Activated CD4-positive, alpha-beta T cell treated with anti-CD3 and anti-CD28 coated beads, Interleukin-2, amount 10 ng/mL, durations not matched to agents 7 days and 5 days (primary cell): ENCODE results near the gene SNCA. TPM values are rescaled to one million over a fixed set of nuclear protein-coding genes. Genes with fewer than 3 reads are reported as not detected.
A peak's percentile ranks its signal among the peaks of the same experiment; 100 is the strongest.

Experiments used
- CTCF ChIA-PET: fragments of 350-600 bp; sonication (Branson Sonifier 250); formaldehyde crosslinking; loops from one replicate; lab custom pipeline; 2021; ENCODE audit warnings: antibody characterized with exemption; lab: Charles Lee
- POLR2A ChIA-PET: fragments of 350-600 bp; sonication (Branson Sonifier 250); formaldehyde crosslinking; loops from one replicate; lab custom pipeline; 2021; ENCODE audit warnings: antibody characterized with exemption; lab: Charles Lee
- DNase-seq: peaks from one replicate; pipeline ENCODE4 v3.0.0-alpha.2; 2020
- H3K27ac Mint-ChIP-seq: one replicate; pipeline ENCODE4 v1.8.0; 2021; ENCODE audit warnings: mild to moderate bottlenecking, moderate library complexity, mixed read lengths
- H3K27me3 Mint-ChIP-seq: one replicate; pipeline ENCODE4 v1.8.0; 2021; ENCODE audit warnings: mixed read lengths
- H3K36me3 Mint-ChIP-seq: one replicate; pipeline ENCODE4 v1.8.0; 2021; ENCODE audit warnings: low read depth, mixed read lengths
- H3K4me1 Mint-ChIP-seq: one replicate; pipeline ENCODE4 v1.8.0; 2021; ENCODE audit warnings: mixed read lengths
- H3K4me3 Mint-ChIP-seq: one replicate; pipeline ENCODE4 v1.8.0; 2021; ENCODE audit warnings: mild to moderate bottlenecking, moderate library complexity, mixed read lengths
- H3K9me3 Mint-ChIP-seq: one replicate; pipeline ENCODE4 v1.8.0; 2021; ENCODE audit warnings: mixed read lengths
- total RNA-seq, 2 experiments: library from RNA; stranded (reverse); gene quantifications; one replicate each; pipeline ENCODE4 v1.2.3, GENCODE V29; 2021

Gene SNCA
- 1 to 10 TPM; 4.6 to 4.7 TPM for total RNA-seq

DNA sequence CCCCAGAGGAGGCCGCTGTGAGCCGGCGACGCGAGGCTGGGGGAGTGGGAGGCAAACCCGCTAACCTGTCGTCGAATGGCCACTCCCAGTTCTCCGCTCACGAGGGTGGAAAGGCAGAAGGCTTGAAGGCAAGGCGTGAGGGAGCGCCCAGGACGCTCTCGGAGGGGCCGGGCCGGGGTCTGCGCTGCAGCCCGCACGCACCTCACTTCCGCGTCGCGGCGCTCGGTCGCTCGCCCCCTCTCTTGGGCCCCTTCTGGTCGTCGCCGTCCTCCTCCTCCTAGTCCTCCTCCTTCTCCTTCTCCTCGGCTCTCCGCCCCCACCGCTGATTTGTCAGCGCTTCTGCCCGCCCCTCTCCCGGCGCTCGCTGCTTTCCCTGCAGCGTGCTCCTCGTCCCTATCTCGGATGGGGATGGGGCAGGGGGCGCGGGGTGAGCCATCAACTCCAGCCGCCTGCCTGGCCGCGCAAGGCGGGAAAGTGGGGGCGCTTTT lies at the start of gene SNCA:
Gene SNCA (minus strand): TSS at position 265 of the 488 bp plus-strand sequence. CDS start 1,494 bp downstream, outside the sequence.
- Mint-ChIP-seq H3K36me3 (peaks cover 3% of the 10 kb centered on the region), H3K4me3 (peak within 1 kb of the TSS; percentile 75), H3K27me3 (peaks cover 63% of the 10 kb centered on the region), H3K9me3 (no peaks in the 10 kb centered on the region), H3K4me1 (peaks cover 31% of the 10 kb centered on the region), H3K27ac (no peak within 1 kb of the TSS)
- ChIA-PET POLR2A (no interaction called here), CTCF (no interaction called here)
- peak; percentile 46 for DNase-seq

GRCh38 chr4:89879215-89879614 lies 42.3 kb upstream of the SNCA start:
- POLR2A ChIA-PET, result no interaction called here
- H3K9me3 Mint-ChIP-seq, result no peaks in the 10 kb centered on the region
- CTCF ChIA-PET, result interaction anchor here (0.9 kb wide), 1 partner anchor 8 kb away, joined by 3 read pairs; no protein-coding TSS in a partner anchor
- DNase-seq, result no peak
- H3K27me3 Mint-ChIP-seq, result no peaks in the 10 kb centered on the region
- no peak overlapping the region for H3K4me3 Mint-ChIP-seq
- no peaks in the 10 kb centered on the region for H3K36me3 Mint-ChIP-seq
- H3K27ac Mint-ChIP-seq, result no peak overlapping the region
- no peaks in the 10 kb centered on the region for H3K4me1 Mint-ChIP-seq

DNA sequence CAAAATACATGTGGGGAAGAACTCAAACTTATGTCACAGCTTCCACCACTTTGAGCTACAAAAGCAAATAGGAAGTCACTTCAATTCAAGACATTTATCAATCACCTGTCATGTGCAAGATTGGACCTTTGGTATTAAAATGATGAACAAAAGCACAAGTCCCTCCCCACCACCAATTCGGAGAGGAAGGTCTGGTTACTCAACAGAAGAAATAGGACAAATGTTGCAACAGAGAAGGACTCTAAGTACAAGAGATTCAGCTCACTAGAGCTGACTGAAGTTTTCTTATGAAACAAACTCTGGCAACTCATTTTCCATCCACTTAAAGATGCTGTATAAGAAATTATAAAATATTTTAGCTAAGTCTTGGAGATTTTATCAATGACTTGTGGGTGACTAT lies 41.6 kb upstream of the SNCA start:
- POLR2A ChIA-PET, result no interaction called here
- DNase-seq, result no peak
- no peaks in the 10 kb centered on the region for H3K9me3 Mint-ChIP-seq
- no peaks in the 10 kb centered on the region for H3K4me1 Mint-ChIP-seq
- H3K27ac Mint-ChIP-seq, result no peak overlapping the region
- no peaks in the 10 kb centered on the region for H3K36me3 Mint-ChIP-seq
- CTCF ChIA-PET, result interaction anchor here (0.9 kb wide), 1 partner anchor 9 kb away, joined by 3 read pairs; no protein-coding TSS in a partner anchor
- H3K4me3 Mint-ChIP-seq, result no peak overlapping the region
- no peaks in the 10 kb centered on the region for H3K27me3 Mint-ChIP-seq

- Mint-ChIP-seq H3K4me1 (no peaks in the 10 kb centered on the region), H3K9me3 (no peaks in the 10 kb centered on the region), H3K27ac (no peak overlapping the region), H3K4me3 (no peak overlapping the region), H3K27me3 (peaks cover 2% of the 10 kb centered on the region), H3K36me3 (no peaks in the 10 kb centered on the region)
- CTCF ChIA-PET, result no interaction called here
- POLR2A ChIA-PET, result no interaction called here
- no peak for DNase-seq
These were observed 39.6 kb upstream of the SNCA start for GRCh38 chr4:89876548-89876947.

- no peak overlapping the region for H3K27ac Mint-ChIP-seq
- DNase-seq, result no peak
- no peaks in the 10 kb centered on the region for H3K4me1 Mint-ChIP-seq
- POLR2A ChIA-PET, result no interaction called here
- H3K27me3 Mint-ChIP-seq, result peaks cover 7% of the 10 kb centered on the region
- no peaks in the 10 kb centered on the region for H3K36me3 Mint-ChIP-seq
- no peak overlapping the region for H3K4me3 Mint-ChIP-seq
- CTCF ChIA-PET, result no interaction called here
- H3K9me3 Mint-ChIP-seq, result no peaks in the 10 kb centered on the region
These were observed 34.2 kb upstream of the SNCA start for GRCh38 chr4:89871211-89871610.

DNA sequence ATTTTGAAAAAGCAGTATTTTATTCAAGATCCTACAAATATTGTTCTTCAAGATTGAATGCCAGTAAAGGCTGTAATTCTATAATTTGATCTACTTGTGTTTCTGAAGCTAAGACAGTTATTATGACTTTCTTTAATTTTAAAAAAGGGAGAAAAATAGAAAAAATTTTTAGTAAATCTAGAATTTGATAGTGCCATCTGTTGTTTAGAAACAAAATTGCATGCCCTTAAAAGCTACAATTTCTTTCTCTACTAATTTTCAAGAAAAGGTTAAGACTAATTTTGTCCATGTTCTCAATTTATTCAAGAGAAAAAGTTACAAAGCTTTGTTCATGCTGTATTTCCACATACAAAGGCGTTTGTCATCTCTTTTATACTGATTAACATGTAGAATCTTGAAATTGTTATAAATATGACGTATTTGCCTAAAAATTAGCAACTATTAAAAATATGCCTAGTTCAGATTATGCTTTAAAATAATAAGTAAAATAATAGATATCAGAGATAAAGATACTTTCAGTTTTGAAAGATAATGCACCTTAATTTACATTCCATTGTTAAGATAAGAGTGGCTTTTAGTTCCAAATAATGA lies 32.1 kb upstream of the SNCA start:
- Mint-ChIP-seq H3K27me3 (peaks cover 9% of the 10 kb centered on the region), H3K9me3 (no peaks in the 10 kb centered on the region), H3K27ac (no peak overlapping the region), H3K4me1 (no peaks in the 10 kb centered on the region), H3K4me3 (no peak overlapping the region), H3K36me3 (no peaks in the 10 kb centered on the region)
- POLR2A ChIA-PET, result no interaction called here
- CTCF ChIA-PET, result no interaction called here
- DNase-seq, result no peak

DNA sequence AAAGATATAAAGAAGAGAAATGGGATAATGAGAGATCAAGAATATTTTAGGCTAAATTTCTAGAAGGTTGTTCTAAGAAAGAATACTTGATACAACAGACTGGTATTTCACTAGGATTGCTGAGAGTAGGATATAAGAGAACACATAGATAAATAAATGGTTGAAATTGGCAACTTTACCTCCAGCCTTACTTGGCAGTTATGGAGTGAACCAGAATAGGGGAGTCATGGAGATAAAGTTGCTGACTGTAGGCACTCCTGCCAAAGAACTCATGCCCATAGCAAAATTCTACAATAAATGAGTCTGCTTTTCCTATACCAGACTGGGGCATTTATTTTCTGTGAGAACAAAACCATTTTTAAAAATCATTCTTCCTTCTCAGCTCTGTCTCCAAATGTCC lies 31.3 kb upstream of the SNCA start:
- Mint-ChIP-seq H3K27ac (no peak overlapping the region), H3K27me3 (peaks cover 9% of the 10 kb centered on the region), H3K36me3 (no peaks in the 10 kb centered on the region), H3K4me1 (no peaks in the 10 kb centered on the region), H3K9me3 (no peaks in the 10 kb centered on the region), H3K4me3 (no peak overlapping the region)
- CTCF ChIA-PET, result no interaction called here
- POLR2A ChIA-PET, result no interaction called here
- no peak for DNase-seq

- H3K27me3 Mint-ChIP-seq, result peaks cover 7% of the 10 kb centered on the region
- no peaks in the 10 kb centered on the region for H3K9me3 Mint-ChIP-seq
- no peak for DNase-seq
- no peaks in the 10 kb centered on the region for H3K36me3 Mint-ChIP-seq
- ChIA-PET CTCF (no interaction called here), POLR2A (no interaction called here)
- H3K27ac Mint-ChIP-seq, result no peak overlapping the region
- H3K4me1 Mint-ChIP-seq, result no peaks in the 10 kb centered on the region
- H3K4me3 Mint-ChIP-seq, result no peak overlapping the region
These were observed 26.6 kb upstream of the SNCA start for GRCh38 chr4:89863533-89863932.

DNA sequence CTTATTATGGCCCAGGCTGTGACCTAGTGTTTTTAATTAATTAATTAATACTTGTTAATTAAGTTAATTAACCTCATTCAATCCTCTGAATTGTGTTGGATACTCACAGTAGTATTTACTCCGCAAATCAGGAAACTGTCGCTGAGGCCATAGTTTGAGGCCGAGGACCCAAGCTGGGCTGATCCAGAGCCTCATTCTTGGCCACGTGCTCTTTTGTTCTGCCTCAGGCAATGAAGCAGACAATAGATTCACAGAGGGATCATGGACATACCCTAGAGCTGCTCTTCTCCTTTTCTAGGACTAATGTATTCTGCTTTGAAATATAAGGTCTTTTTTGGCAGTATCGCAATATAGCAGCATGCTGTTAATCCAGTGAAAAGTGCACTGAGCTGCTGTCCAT lies 24.0 kb upstream of the SNCA start:
- H3K36me3 Mint-ChIP-seq, result no peaks in the 10 kb centered on the region
- H3K4me3 Mint-ChIP-seq, result no peak overlapping the region
- H3K9me3 Mint-ChIP-seq, result no peaks in the 10 kb centered on the region
- CTCF ChIA-PET, result no interaction called here
- DNase-seq, result no peak
- H3K27ac Mint-ChIP-seq, result no peak overlapping the region
- POLR2A ChIA-PET, result no interaction called here
- no peaks in the 10 kb centered on the region for H3K4me1 Mint-ChIP-seq
- peaks cover 4% of the 10 kb centered on the region for H3K27me3 Mint-ChIP-seq

DNA sequence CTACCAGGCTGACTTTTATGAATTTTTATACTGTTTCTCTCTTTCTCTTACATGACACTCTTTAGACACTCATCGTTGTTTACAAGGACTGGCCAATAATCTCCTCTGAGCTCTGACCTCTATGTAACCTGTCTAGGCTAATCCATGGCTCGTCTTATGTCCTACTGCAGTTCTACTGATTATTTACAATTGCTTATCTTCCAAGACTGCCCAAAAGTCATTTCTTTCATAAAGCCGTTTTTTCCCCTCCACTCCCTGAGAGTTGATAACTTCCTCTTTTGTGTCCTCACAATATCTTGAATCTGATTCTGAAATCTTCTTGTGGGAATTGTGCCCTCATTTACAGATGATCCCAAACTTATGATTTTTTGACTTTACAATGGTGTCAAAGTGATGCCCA lies 18.3 kb upstream of the SNCA start:
- CTCF ChIA-PET, result no interaction called here
- Mint-ChIP-seq H3K4me3 (no peak overlapping the region), H3K4me1 (no peaks in the 10 kb centered on the region), H3K27me3 (no peaks in the 10 kb centered on the region), H3K9me3 (peaks cover 5% of the 10 kb centered on the region), H3K27ac (no peak overlapping the region), H3K36me3 (peaks cover 4% of the 10 kb centered on the region)
- POLR2A ChIA-PET, result no interaction called here
- no peak for DNase-seq

GRCh38 chr4:89847571-89848325 lies 10.8 kb upstream of the SNCA start:
- ChIA-PET CTCF (no interaction called here), POLR2A (no interaction called here)
- peaks cover 5% of the 10 kb centered on the region for H3K36me3 Mint-ChIP-seq
- peaks cover 9% of the 10 kb centered on the region for H3K27me3 Mint-ChIP-seq
- H3K4me1 Mint-ChIP-seq, result no peaks in the 10 kb centered on the region
- H3K4me3 Mint-ChIP-seq, result no peak overlapping the region
- peaks cover 17% of the 10 kb centered on the region for H3K9me3 Mint-ChIP-seq
- DNase-seq, result no peak
- no peak overlapping the region for H3K27ac Mint-ChIP-seq

DNA sequence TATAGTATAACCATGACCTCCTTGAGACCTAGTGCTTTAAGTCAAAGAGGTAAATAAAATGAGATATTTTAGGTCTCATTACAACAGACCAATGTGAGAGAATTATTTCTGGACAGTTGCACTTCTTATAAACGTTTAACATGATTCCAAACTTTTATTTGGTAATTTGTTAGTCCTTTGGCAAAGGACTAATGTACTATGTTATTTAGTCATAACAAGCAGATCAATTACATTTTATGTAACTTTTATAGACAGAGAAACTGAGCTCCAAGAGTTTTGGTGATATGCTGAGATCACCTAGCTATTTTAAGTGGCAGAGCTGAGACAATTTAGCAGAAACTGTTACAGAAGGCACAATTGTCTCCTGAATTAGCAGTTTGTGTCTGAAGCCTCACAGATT lies 2.6 kb upstream of the SNCA start:
- no peaks in the 10 kb centered on the region for H3K9me3 Mint-ChIP-seq
- H3K4me3 Mint-ChIP-seq, result no peak overlapping the region
- POLR2A ChIA-PET, result no interaction called here
- DNase-seq, result no peak
- H3K36me3 Mint-ChIP-seq, result peaks cover under 1% of the 10 kb centered on the region
- peaks cover 28% of the 10 kb centered on the region for H3K4me1 Mint-ChIP-seq
- peaks cover 65% of the 10 kb centered on the region for H3K27me3 Mint-ChIP-seq
- no peak overlapping the region for H3K27ac Mint-ChIP-seq
- CTCF ChIA-PET, result no interaction called here

GRCh38 chr4:89837993-89838390 lies 1.0 kb upstream of the SNCA start:
- no peak for DNase-seq
- ChIA-PET CTCF (interaction anchor here (1.2 kb wide), 1 partner anchor 61 kb away, joined by 3 read pairs; no protein-coding TSS in a partner anchor), POLR2A (no interaction called here)
- Mint-ChIP-seq H3K9me3 (no peaks in the 10 kb centered on the region), H3K27me3 (peaks cover 66% of the 10 kb centered on the region), H3K4me1 (peaks cover 31% of the 10 kb centered on the region), H3K36me3 (peaks cover 3% of the 10 kb centered on the region), H3K4me3 (peak overlapping the region; percentile 75), H3K27ac (no peak overlapping the region)
